ENCODE data around the gene FARSA. TPM values are rescaled to one million over a fixed set of nuclear protein-coding genes. Genes with fewer than 3 reads are reported as not detected.
A peak's percentile ranks its signal among the peaks of the same experiment; 100 is the strongest.
"Not testable (repeated sequence)": the region's sequence is repeated elsewhere in the genome, so short reads cannot be mapped to it uniquely, and the experiment has no call there.

The FARSA gene
- polyA plus RNA-seq, 1 donor (not counting 4 experiments of a cell fraction or from before 2014, with no cell fraction given), result 30.9 TPM

DNA sequence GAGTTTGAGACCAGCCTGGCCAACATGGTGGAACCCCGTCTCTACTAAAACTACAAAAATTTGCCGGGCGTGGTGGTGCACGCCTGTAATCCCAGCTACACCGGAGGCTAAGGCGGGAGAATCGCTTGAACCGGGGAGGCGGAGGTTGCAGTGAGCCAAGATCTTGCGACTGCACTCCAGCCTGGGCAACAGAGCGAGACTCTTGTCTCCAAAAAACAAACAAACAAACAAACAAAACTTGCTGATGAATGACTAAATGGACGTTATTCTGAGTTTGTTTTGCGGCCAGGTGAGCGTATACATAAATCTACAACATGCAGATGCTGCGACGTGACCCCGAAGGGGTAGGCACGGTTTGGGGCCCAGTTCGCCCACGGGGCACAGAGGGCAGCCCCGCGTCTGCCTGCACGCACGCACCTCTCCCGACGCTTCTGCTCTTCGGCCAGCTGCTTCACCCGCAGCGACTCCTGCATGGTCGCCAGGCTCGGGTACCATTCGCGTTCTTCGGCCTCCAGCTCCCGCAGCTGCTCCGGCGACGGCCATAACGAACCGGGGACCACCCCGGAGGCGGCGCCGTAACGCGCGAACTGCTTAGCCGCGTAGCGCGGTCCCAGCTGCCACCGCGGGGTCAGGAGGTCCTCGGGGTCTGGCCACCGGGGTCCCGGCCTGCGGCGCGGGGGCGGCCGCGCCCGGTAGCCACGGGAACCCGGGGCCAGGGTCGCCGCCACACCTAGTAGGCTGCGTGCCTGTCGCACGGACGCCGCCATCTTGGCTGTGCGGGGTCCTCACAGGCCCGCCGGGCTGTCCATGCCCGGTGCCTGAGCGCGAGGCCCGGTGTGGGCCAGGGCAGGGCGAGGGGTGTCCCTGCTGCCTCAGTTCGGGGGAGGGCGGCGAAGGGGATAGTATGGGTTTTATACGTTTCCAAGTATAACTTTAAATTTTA, 23.2 kb upstream of the FARSA start, which contains the start of gene GADD45GIP1:
GADD45GIP1 (minus strand) TSS at position 778 of the 943 bp plus-strand sequence; CDS start at position 767, 11 bp downstream.
- DNase-seq (ENCODE audit: low read depth, low spot score) (no peak), FAIRE-seq (no peak)
- peak within 1 kb of the TSS; percentile 93 for H3K4me2 ChIP-seq (ENCODE audit: control insufficient read depth, extremely low read depth, insufficient read depth, low read depth, low read length)
- peak within 1 kb of the TSS; percentile 80 for H3K27ac ChIP-seq (ENCODE audit: control insufficient read depth, insufficient read depth, low read length)
- H3K79me2 ChIP-seq (ENCODE audit: control insufficient read depth, insufficient read depth, low read length), result peaks cover 37% of the 10 kb centered on the region
- no peaks in the 10 kb centered on the region for H3K9me3 ChIP-seq (ENCODE audit: control insufficient read depth, low read depth, low read length)
- peak within 1 kb of the TSS; percentile 84 to 92 (median 89) for H3K4me3 ChIP-seq (ENCODE audit: control insufficient read depth in 2 of 3, extremely low read depth in 1 of 3, insufficient read depth in 2 of 3, low read depth in 1 of 3, low read length in 3 of 3)
- H3K27me3 ChIP-seq (ENCODE audit: control insufficient read depth, extremely low read depth, insufficient read depth, low read length), result no peaks in the 10 kb centered on the region
- no peaks in the 10 kb centered on the region for H4K20me1 ChIP-seq (ENCODE audit: control insufficient read depth, extremely low read depth, insufficient read depth, low read length)
- H3K4me1 ChIP-seq (ENCODE audit: control insufficient read depth, extremely low read depth, insufficient read depth, low read length), result peaks cover 26% of the 10 kb centered on the region
- TF ChIP-seq, protein P1, sequence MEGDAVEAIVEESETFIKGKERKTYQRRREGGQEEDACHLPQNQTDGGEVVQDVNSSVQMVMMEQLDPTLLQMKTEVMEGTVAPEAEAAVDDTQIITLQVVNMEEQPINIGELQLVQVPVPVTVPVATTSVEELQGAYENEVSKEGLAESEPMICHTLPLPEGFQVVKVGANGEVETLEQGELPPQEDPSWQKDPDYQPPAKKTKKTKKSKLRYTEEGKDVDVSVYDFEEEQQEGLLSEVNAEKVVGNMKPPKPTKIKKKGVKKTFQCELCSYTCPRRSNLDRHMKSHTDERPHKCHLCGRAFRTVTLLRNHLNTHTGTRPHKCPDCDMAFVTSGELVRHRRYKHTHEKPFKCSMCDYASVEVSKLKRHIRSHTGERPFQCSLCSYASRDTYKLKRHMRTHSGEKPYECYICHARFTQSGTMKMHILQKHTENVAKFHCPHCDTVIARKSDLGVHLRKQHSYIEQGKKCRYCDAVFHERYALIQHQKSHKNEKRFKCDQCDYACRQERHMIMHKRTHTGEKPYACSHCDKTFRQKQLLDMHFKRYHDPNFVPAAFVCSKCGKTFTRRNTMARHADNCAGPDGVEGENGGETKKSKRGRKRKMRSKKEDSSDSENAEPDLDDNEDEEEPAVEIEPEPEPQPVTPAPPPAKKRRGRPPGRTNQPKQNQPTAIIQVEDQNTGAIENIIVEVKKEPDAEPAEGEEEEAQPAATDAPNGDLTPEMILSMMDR (optimal IDR thresholded peaks at IDR 0.05 in 1 of 3, IDR thresholded peaks at IDR 0.05 in 1 of 3, conservative IDR thresholded peaks at IDR 0.05 in 1 of 3; ENCODE audit: extremely low read depth in 1 of 3, insufficient read depth in 2 of 3, low read length in 3 of 3), result no peak
- no peak for TF ChIP-seq EZH2 (IDR thresholded peaks at IDR 0.05; ENCODE audit: low read length)
- peak within 1 kb of the TSS; percentile 90 for H3K9ac ChIP-seq (ENCODE audit: control insufficient read depth, extremely low read depth, insufficient read depth, low read length)
- dilution Hi-C loops (cut with MboI; ENCODE audit: extremely low pct_ligation_motif_present, low sequenced_read_pairs), result no loop called here
- peaks cover 2% of the 10 kb centered on the region for H3K9me1 ChIP-seq (ENCODE audit: control insufficient read depth, extremely low read depth, insufficient read depth, low read length)
- H2AFZ ChIP-seq (ENCODE audit: control insufficient read depth, low read length), result peak within 1 kb of the TSS; percentile 88
- peaks cover 14% of the 10 kb centered on the region in 2 experiments for H3K36me3 ChIP-seq (ENCODE audit: control insufficient read depth in 2 of 2, extremely low read depth in 1 of 2, insufficient read depth in 2 of 2, low read length in 2 of 2)

GRCh38 chr19:12955996-12956395, 22.5 kb upstream of the FARSA start:
- H4K20me1 ChIP-seq (ENCODE audit: control insufficient read depth, extremely low read depth, insufficient read depth, low read length), result no peaks in the 10 kb centered on the region
- peak overlapping the region; percentile 90 for H3K9ac ChIP-seq (ENCODE audit: control insufficient read depth, extremely low read depth, insufficient read depth, low read length)
- no peak for FAIRE-seq
- no peaks in the 10 kb centered on the region for H3K27me3 ChIP-seq (ENCODE audit: control insufficient read depth, extremely low read depth, insufficient read depth, low read length)
- peak overlapping the region; percentile 80 for H3K27ac ChIP-seq (ENCODE audit: control insufficient read depth, insufficient read depth, low read length)
- peak overlapping the region; percentile 84 to 92 (median 89) for H3K4me3 ChIP-seq (ENCODE audit: control insufficient read depth in 2 of 3, extremely low read depth in 1 of 3, insufficient read depth in 2 of 3, low read depth in 1 of 3, low read length in 3 of 3)
- peaks cover 18% of the 10 kb centered on the region in 2 experiments for H3K36me3 ChIP-seq (ENCODE audit: control insufficient read depth in 2 of 2, extremely low read depth in 1 of 2, insufficient read depth in 2 of 2, low read length in 2 of 2)
- dilution Hi-C loops (cut with MboI; ENCODE audit: extremely low pct_ligation_motif_present, low sequenced_read_pairs), result no loop called here
- H3K9me1 ChIP-seq (ENCODE audit: control insufficient read depth, extremely low read depth, insufficient read depth, low read length), result peaks cover 2% of the 10 kb centered on the region
- DNase-seq (ENCODE audit: low read depth, low spot score), result no peak
- H3K4me2 ChIP-seq (ENCODE audit: control insufficient read depth, extremely low read depth, insufficient read depth, low read depth, low read length), result peak overlapping the region; percentile 93
- TF ChIP-seq EZH2 (IDR thresholded peaks at IDR 0.05; ENCODE audit: low read length), result no peak
- TF ChIP-seq, protein P1 (optimal IDR thresholded peaks at IDR 0.05 in 1 of 3, IDR thresholded peaks at IDR 0.05 in 1 of 3, conservative IDR thresholded peaks at IDR 0.05 in 1 of 3; ENCODE audit: extremely low read depth in 1 of 3, insufficient read depth in 2 of 3, low read length in 3 of 3), result no peak
- H3K79me2 ChIP-seq (ENCODE audit: control insufficient read depth, insufficient read depth, low read length), result peaks cover 37% of the 10 kb centered on the region
- no peak overlapping the region for H2AFZ ChIP-seq (ENCODE audit: control insufficient read depth, low read length)
- no peaks in the 10 kb centered on the region for H3K9me3 ChIP-seq (ENCODE audit: control insufficient read depth, low read depth, low read length)
- H3K4me1 ChIP-seq (ENCODE audit: control insufficient read depth, extremely low read depth, insufficient read depth, low read length), result peaks cover 26% of the 10 kb centered on the region

DNA sequence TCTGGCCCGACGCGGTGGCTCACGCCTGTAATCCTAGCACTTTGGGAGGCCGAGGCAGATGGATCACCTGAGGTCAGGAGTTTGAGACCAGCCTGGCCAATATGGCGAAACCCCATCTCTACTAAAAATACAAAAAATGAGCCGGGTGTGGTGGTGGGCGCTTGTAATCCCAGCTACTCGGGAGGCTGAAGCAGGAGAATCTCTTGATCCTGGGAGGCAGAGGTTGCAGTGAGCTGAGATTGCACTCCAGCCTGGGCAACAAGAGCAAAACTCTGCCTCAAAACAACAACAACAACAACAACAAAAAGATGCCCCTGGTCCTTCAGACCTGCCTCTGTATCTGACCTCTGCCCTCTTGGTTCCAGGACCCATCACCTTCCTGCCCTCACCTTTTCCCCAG, 22.1 kb upstream of the FARSA start:
- H3K9me1 ChIP-seq (ENCODE audit: control insufficient read depth, extremely low read depth, insufficient read depth, low read length); FAIRE-seq; DNase-seq (ENCODE audit: low read depth, low spot score); H2AFZ ChIP-seq (ENCODE audit: control insufficient read depth, low read length); H3K27me3 ChIP-seq (ENCODE audit: control insufficient read depth, extremely low read depth, insufficient read depth, low read length); dilution Hi-C loops (cut with MboI; ENCODE audit: extremely low pct_ligation_motif_present, low sequenced_read_pairs); H3K9me3 ChIP-seq (ENCODE audit: control insufficient read depth, low read depth, low read length); H4K20me1 ChIP-seq (ENCODE audit: control insufficient read depth, extremely low read depth, insufficient read depth, low read length): not testable (repeated sequence)
- Histone ChIP-seq H3K4me1 (ENCODE audit: control insufficient read depth, extremely low read depth, insufficient read depth, low read length) (peaks cover 26% of the 10 kb centered on the region), H3K79me2 (ENCODE audit: control insufficient read depth, insufficient read depth, low read length) (peaks cover 37% of the 10 kb centered on the region), H3K36me3 (ENCODE audit: control insufficient read depth in 2 of 2, extremely low read depth in 1 of 2, insufficient read depth in 2 of 2, low read length in 2 of 2) (peaks cover 19 to 22% of the 10 kb centered on the region in 2 experiments), H3K4me2 (ENCODE audit: control insufficient read depth, extremely low read depth, insufficient read depth, low read depth, low read length) (peak overlapping the region; percentile 93), H3K27ac (ENCODE audit: control insufficient read depth, insufficient read depth, low read length) (peak overlapping the region; percentile 80), H3K9ac (ENCODE audit: control insufficient read depth, extremely low read depth, insufficient read depth, low read length) (peak overlapping the region; percentile 90), H3K4me3 (ENCODE audit: control insufficient read depth in 2 of 3, extremely low read depth in 1 of 3, insufficient read depth in 2 of 3, low read depth in 1 of 3, low read length in 3 of 3) (peak overlapping the region; percentile 84 to 92 (median 89))
